IPS-18c (cell line): ENCODE results near the gene LAMB3.
"Not testable (repeated sequence)": the region's sequence is repeated elsewhere in the genome, so short reads cannot be mapped to it uniquely, and the experiment has no call there.

ENCODE experiments used
- H3K4me3 ChIP-seq: 2 replicates; pipeline ENCODE4 v1.7.0; 2013; ENCODE audit warnings: low read depth, mild to moderate bottlenecking, low read length, moderate library complexity; ENCODE audit not compliant: insufficient read depth
- H3K9me3 ChIP-seq: one replicate; pipeline ENCODE4 v1.6.1; 2013; ENCODE audit warnings: mild to moderate bottlenecking, low read length, moderate library complexity; ENCODE audit not compliant: control insufficient read depth, insufficient read depth

The LAMB3 gene

GRCh38 chr1:209652121-209652735 lies at the start of gene LAMB3:
TSS of gene LAMB3 (minus strand) at chr1:209652425. CDS start at chr1:209650944, 1,481 bp downstream.
- H3K4me3 ChIP-seq, result no peak within 1 kb of the TSS

GRCh38 chr1:209700686-209701085 lies 48.5 kb upstream of the LAMB3 start:
- H3K4me3 ChIP-seq, H3K9me3 ChIP-seq: not testable (repeated sequence)

More at GRCh38 chr1:209652121-209652735, at the start of gene LAMB3:
- H3K9me3 ChIP-seq, result no peaks in the 10 kb centered on the region

GRCh38 chr1:209697126-209697525 lies 44.9 kb upstream of the LAMB3 start:
- Histone ChIP-seq H3K4me3 (no peak overlapping the region), H3K9me3 (no peaks in the 10 kb centered on the region)

- no peaks in the 10 kb centered on the region for H3K9me3 ChIP-seq
- H3K4me3 ChIP-seq, result no peak overlapping the region
Measured at GRCh38 chr1:209696673-209697072, 44.4 kb upstream of the LAMB3 start.

GRCh38 chr1:209692745-209693504 lies 40.7 kb upstream of the LAMB3 start:
- no peak overlapping the region for H3K4me3 ChIP-seq

GRCh38 chr1:209692296-209692695 lies 40.1 kb upstream of the LAMB3 start:
- no peak overlapping the region for H3K4me3 ChIP-seq

More at GRCh38 chr1:209692745-209693504, 40.7 kb upstream of the LAMB3 start:
- H3K9me3 ChIP-seq, result no peaks in the 10 kb centered on the region

GRCh38 chr1:209691237-209691636 lies 39.0 kb upstream of the LAMB3 start:
- Histone ChIP-seq H3K4me3 (no peak overlapping the region), H3K9me3 (no peaks in the 10 kb centered on the region)

More at GRCh38 chr1:209692296-209692695, 40.1 kb upstream of the LAMB3 start:
- H3K9me3 ChIP-seq, result no peaks in the 10 kb centered on the region

GRCh38 chr1:209689477-209689876 lies 37.3 kb upstream of the LAMB3 start:
- no peaks in the 10 kb centered on the region for H3K9me3 ChIP-seq
- H3K4me3 ChIP-seq, result no peak overlapping the region

- H3K4me3 ChIP-seq, result no peak overlapping the region
Measured at GRCh38 chr1:209688746-209689234, 36.6 kb upstream of the LAMB3 start.

GRCh38 chr1:209686322-209686721 lies 34.1 kb upstream of the LAMB3 start:
- H3K9me3 ChIP-seq, result no peaks in the 10 kb centered on the region
- no peak overlapping the region for H3K4me3 ChIP-seq

More at GRCh38 chr1:209688746-209689234, 36.6 kb upstream of the LAMB3 start:
- no peaks in the 10 kb centered on the region for H3K9me3 ChIP-seq

- no peaks in the 10 kb centered on the region for H3K9me3 ChIP-seq
- no peak overlapping the region for H3K4me3 ChIP-seq
Measured at GRCh38 chr1:209685821-209686220, 33.6 kb upstream of the LAMB3 start.

GRCh38 chr1:209678981-209679539 lies 26.8 kb upstream of the LAMB3 start:
- Histone ChIP-seq H3K4me3 (no peak overlapping the region), H3K9me3 (no peaks in the 10 kb centered on the region)

- Histone ChIP-seq H3K4me3 (peak overlapping the region; percentile 54), H3K9me3 (no peaks in the 10 kb centered on the region)
Measured at GRCh38 chr1:209675565-209676154, 23.4 kb upstream of the LAMB3 start.

- Histone ChIP-seq H3K4me3 (peak within 1 kb of the TSS; percentile 54), H3K9me3 (no peaks in the 10 kb centered on the region)
Measured at GRCh38 chr1:209674957-209675564, 22.8 kb upstream of the LAMB3 start, which contains the start of gene G0S2. TSS of gene G0S2 (plus strand) at chr1:209675412. CDS start at chr1:209675685, 273 bp downstream.

- no peak overlapping the region for H3K4me3 ChIP-seq
Measured at GRCh38 chr1:209673631-209674417, 21.6 kb upstream of the LAMB3 start.

More at GRCh38 chr1:209673631-209674417, 21.6 kb upstream of the LAMB3 start:
- H3K9me3 ChIP-seq, result no peaks in the 10 kb centered on the region
